CD14-positive monocyte (primary cell): ENCODE data around the gene DBF4. TPM values are rescaled to one million over a fixed set of nuclear protein-coding genes. Genes with fewer than 3 reads are reported as not detected.

ENCODE experiments used
- DNase-seq, 3 donors: peaks; one replicate each; pipeline ENCODE4 v3.0.0-alpha.2; 2011 to 2022
- H2AFZ ChIP-seq: 2 replicates; pipeline ENCODE4 v1.6.0; 2012; ENCODE audit warnings: mild to moderate bottlenecking, low read depth, low read length, inconsistent platforms; ENCODE audit not compliant: insufficient read depth, poor library complexity, severe bottlenecking
- H3K27ac ChIP-seq, 2 donors: 1 replicate in 1 of 2; 2 replicates in 1 of 2; pipeline ENCODE4 v1.5.1; 2012 to 2013; ENCODE audit warnings: low read length in 2 of 2, control low read depth in 1 of 2, inconsistent platforms in 1 of 2, low read depth in 1 of 2, mild to moderate bottlenecking in 1 of 2
- H3K27me3 ChIP-seq, 2 donors: one replicate each; pipeline versions ENCODE4 v1.6.0 to v1.6.1; 2011 to 2013; ENCODE audit warnings: low read length in 2 of 2; ENCODE audit not compliant: control insufficient read depth in 2 of 2, insufficient read depth in 2 of 2
- H3K36me3 ChIP-seq, 2 donors: replicated peaks in 1 of 2; 1 replicate in 1 of 2; 2 replicates in 1 of 2; pipeline versions ENCODE4 v1.5.1 to v1.6.1; 2012 to 2013; ENCODE audit warnings: low read length in 2 of 2, control low read depth in 1 of 2, inconsistent platforms in 1 of 2, mild to moderate bottlenecking in 1 of 2; ENCODE audit not compliant: insufficient read depth in 2 of 2, control insufficient read depth in 1 of 2
- H3K4me1 ChIP-seq, 2 donors: 1 replicate in 1 of 2; 2 replicates in 1 of 2; pipeline versions ENCODE4 v1.5.1 to v1.6.1; 2012 to 2013; ENCODE audit warnings: low read length in 2 of 2, control low read depth in 1 of 2, inconsistent platforms in 1 of 2, mild to moderate bottlenecking in 1 of 2, moderate library complexity in 1 of 2; ENCODE audit not compliant: insufficient read depth in 2 of 2, control insufficient read depth in 1 of 2
- H3K4me2 ChIP-seq: replicated peaks from 2 replicates; pipeline ENCODE3; 2012; ENCODE audit warnings: low read length, moderate library complexity, mild to moderate bottlenecking; ENCODE audit not compliant: poor library complexity, severe bottlenecking; ENCODE audit errors: extremely low read depth
- H3K4me3 ChIP-seq, 3 experiments: fragments of 200-600 bp in 1 of 3; sonication (generic) in 1 of 3; replicated peaks in 1 of 3; 1 replicate in 2 of 3; 2 replicates in 1 of 3; pipeline ENCODE4 v1.5.1; 2011 to 2013; ENCODE audit warnings: low read length in 3 of 3, mild to moderate bottlenecking in 3 of 3, control low read depth in 2 of 3, low read depth in 2 of 3, inconsistent platforms in 1 of 3, moderate library complexity in 1 of 3
- H3K79me2 ChIP-seq: 2 replicates; pipeline ENCODE4 v1.6.0; 2012; ENCODE audit warnings: mild to moderate bottlenecking, control low read depth, inconsistent platforms, low read length, moderate library complexity; ENCODE audit not compliant: insufficient read depth
- H3K9ac ChIP-seq: 2 replicates; pipeline ENCODE4 v1.6.0; 2017; ENCODE audit warnings: low read length, mild to moderate bottlenecking; ENCODE audit not compliant: insufficient read depth, poor library complexity, severe bottlenecking
- H3K9me3 ChIP-seq, 2 donors: replicated peaks in 1 of 2; 1 replicate in 1 of 2; 2 replicates in 1 of 2; pipeline versions ENCODE4 v1.5.1 to v1.6.1; 2012 to 2013; ENCODE audit warnings: low read length in 2 of 2, control low read depth in 1 of 2; ENCODE audit not compliant: control insufficient read depth in 1 of 2, insufficient read depth in 1 of 2
- H4K20me1 ChIP-seq: 2 replicates; pipeline ENCODE4 v1.6.0; 2012; ENCODE audit warnings: mild to moderate bottlenecking, low read length, control low read depth, moderate library complexity; ENCODE audit not compliant: insufficient read depth
- H3K27ac Mint-ChIP-seq, 7 donors: one replicate each; pipeline ENCODE4 v1.8.0; 2020; ENCODE audit warnings: mild to moderate bottlenecking in 7 of 7, mixed read lengths in 7 of 7, moderate library complexity in 6 of 7, inconsistent platforms in 2 of 7
- H3K27me3 Mint-ChIP-seq, 3 donors: one replicate each; pipeline ENCODE4 v1.8.0; 2021 to 2022; ENCODE audit warnings: low read depth in 3 of 3, mild to moderate bottlenecking in 3 of 3, mixed read lengths in 3 of 3, moderate library complexity in 3 of 3, inconsistent platforms in 1 of 3
- H3K36me3 Mint-ChIP-seq, 2 donors: one replicate each; pipeline ENCODE4 v1.8.0; 2020; ENCODE audit warnings: mixed read lengths in 2 of 2, inconsistent platforms in 1 of 2, mild to moderate bottlenecking in 1 of 2
- H3K4me1 Mint-ChIP-seq: one replicate; pipeline ENCODE4 v1.8.0; 2020; ENCODE audit warnings: mild to moderate bottlenecking, mixed read lengths
- H3K4me3 Mint-ChIP-seq, 2 donors: one replicate each; pipeline ENCODE4 v1.8.0; 2020; ENCODE audit warnings: mild to moderate bottlenecking in 2 of 2, mixed read lengths in 2 of 2, moderate library complexity in 1 of 2
- H3K9me3 Mint-ChIP-seq, 7 donors: one replicate each; pipeline ENCODE4 v1.8.0; 2020 to 2022; ENCODE audit warnings: mixed read lengths in 7 of 7, mild to moderate bottlenecking in 6 of 7, moderate library complexity in 6 of 7, inconsistent platforms in 2 of 7
- intact Hi-C, 2 donors: fragments of 100-400 bp; cut with micrococcal nuclease; formaldehyde crosslinking; loops; one replicate each; pipeline versions ENCODE4 v1.15.0 to v1.15.1; 2023
- polyA plus RNA-seq, 3 donors: library from polyadenylated mRNA; depleted of rRNA in 1 of 3; unstranded in 2 of 3; stranded (reverse) in 1 of 3; fragments of 300-500 nt in 2 of 3; fragments of >200 nt in 1 of 3; fragmentation: Illumina TruSeq in 2 of 3; gene quantifications; 1 replicate in 2 of 3; 2 replicates in 1 of 3; pipeline ENCODE4 v1.2.3, GENCODE V29; 2012 to 2021
- TF ChIP-seq, protein P1 (sequence below): fragments of 200-600 bp; IDR thresholded peaks from one replicate; pipeline ENCODE4 v1.8.0; 2022; ENCODE audit warnings: antibody characterized with exemption, mild to moderate bottlenecking

Gene DBF4
- polyA plus RNA-seq, 3 donors = 2.6 to 7.3 (median 6.7) TPM

DNA sequence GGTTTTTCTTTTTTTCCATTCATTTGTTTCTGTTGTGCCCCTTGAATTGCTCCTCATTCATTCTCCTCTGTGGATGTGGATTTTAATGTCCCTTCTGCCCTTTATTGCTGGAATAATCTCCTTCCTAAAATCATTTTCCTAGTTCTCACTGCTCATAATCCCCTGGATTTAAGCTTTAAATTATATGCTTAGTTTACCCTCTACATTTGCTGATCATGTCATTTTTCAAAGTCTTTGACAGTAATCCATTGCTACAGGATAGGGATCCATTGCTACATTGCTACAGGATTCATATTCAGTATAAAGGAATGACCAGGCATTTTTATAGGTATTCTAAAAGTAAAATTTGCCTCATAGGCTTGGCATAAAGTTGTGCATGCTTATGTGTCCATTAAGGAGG is 72.1 kb downstream of the DBF4 start:
- intact Hi-C loops = no loop called here
- Histone ChIP-seq H3K79me2 (no peaks in the 10 kb centered on the region), H3K9ac (no peak overlapping the region), H4K20me1 (no peaks in the 10 kb centered on the region), H2AFZ (no peak overlapping the region), H3K9me3 (no peaks in the 10 kb centered on the region), H3K36me3 (no peaks in the 10 kb centered on the region), H3K4me2 (no peak overlapping the region), H3K4me1 (no peaks in the 10 kb centered on the region), H3K4me3 (no peak overlapping the region), H3K27ac (no peak overlapping the region), H3K27me3 (no peaks in the 10 kb centered on the region)
- no peak overlapping the region for H3K27ac Mint-ChIP-seq
- DNase-seq = no peak
- H3K4me1 Mint-ChIP-seq = no peaks in the 10 kb centered on the region
- H3K27me3 Mint-ChIP-seq = peaks cover 0 to 1% (median 0%) of the 10 kb centered on the region in 3 donors
- H3K36me3 Mint-ChIP-seq = no peaks in the 10 kb centered on the region
- TF ChIP-seq, protein P1, sequence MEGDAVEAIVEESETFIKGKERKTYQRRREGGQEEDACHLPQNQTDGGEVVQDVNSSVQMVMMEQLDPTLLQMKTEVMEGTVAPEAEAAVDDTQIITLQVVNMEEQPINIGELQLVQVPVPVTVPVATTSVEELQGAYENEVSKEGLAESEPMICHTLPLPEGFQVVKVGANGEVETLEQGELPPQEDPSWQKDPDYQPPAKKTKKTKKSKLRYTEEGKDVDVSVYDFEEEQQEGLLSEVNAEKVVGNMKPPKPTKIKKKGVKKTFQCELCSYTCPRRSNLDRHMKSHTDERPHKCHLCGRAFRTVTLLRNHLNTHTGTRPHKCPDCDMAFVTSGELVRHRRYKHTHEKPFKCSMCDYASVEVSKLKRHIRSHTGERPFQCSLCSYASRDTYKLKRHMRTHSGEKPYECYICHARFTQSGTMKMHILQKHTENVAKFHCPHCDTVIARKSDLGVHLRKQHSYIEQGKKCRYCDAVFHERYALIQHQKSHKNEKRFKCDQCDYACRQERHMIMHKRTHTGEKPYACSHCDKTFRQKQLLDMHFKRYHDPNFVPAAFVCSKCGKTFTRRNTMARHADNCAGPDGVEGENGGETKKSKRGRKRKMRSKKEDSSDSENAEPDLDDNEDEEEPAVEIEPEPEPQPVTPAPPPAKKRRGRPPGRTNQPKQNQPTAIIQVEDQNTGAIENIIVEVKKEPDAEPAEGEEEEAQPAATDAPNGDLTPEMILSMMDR = no peak
- H3K9me3 Mint-ChIP-seq = peaks cover 0 to 3% (median 0%) of the 10 kb centered on the region in 7 donors
- no peak overlapping the region for H3K4me3 Mint-ChIP-seq

Other genes starting within 250 kb of the DBF4 start
- not detected for gene RUNDC3B, start 248.1 kb upstream of the DBF4 start, polyA plus RNA-seq
- 10 to 100 TPM; 23.5 to 36.3 (median 26.2) TPM for gene SLC25A40, start 133 bp upstream of the DBF4 start, polyA plus RNA-seq
- under 1 TPM in 2 of 3 donors, not detected in 1; 0.01 to 0.17 TPM for gene ADAM22, start 57.8 kb downstream of the DBF4 start, polyA plus RNA-seq